Right atrium auricular region (tissue), 2 donors: ENCODE measurements around the gene WT1. TPM values are rescaled to one million over a fixed set of nuclear protein-coding genes. Genes with fewer than 3 reads are reported as not detected.

Source experiments
- DNase-seq: peaks from one replicate; pipeline ENCODE4 v3.0.0-alpha.2; 2019; ENCODE audit warnings: low spot score
- H3K27ac ChIP-seq, 2 donors: fragments of 200-600 bp; sonication (generic); 1 replicate in 1 of 2; 2 replicates in 1 of 2; pipeline ENCODE4 v1.5.1; 2016 to 2019
- H3K27me3 ChIP-seq, 2 donors: fragments of 200-600 bp; sonication (generic); one replicate each; pipeline versions ENCODE4 v1.5.1 to v1.6.0; 2017 to 2019
- H3K36me3 ChIP-seq: fragments of 200-600 bp; sonication (generic); one replicate; pipeline ENCODE4 v1.5.1; 2016
- H3K4me1 ChIP-seq, 2 donors: fragments of 200-600 bp; sonication (generic); one replicate each; pipeline versions ENCODE4 v1.5.1 to v1.6.0; 2017 to 2019
- H3K4me3 ChIP-seq, 2 donors: fragments of 200-600 bp; sonication (generic); 1 replicate in 1 of 2; 2 replicates in 1 of 2; pipeline ENCODE4 v1.5.1; 2017 to 2019; ENCODE audit warnings: mild to moderate bottlenecking in 1 of 2, moderate library complexity in 1 of 2
- H3K9me3 ChIP-seq, 2 donors: fragments of 200-600 bp; sonication (generic); one replicate each; pipeline ENCODE4 v1.5.1; 2019
- total RNA-seq, 2 donors: library from RNA; depleted of rRNA; stranded (reverse); fragments of >200 nt; gene quantifications; one replicate each; pipeline ENCODE4 v1.1.0, GENCODE V29; 2016
- TF ChIP-seq, protein P1 (sequence below), 2 donors: fragments of 200-600 bp; sonication (generic); IDR thresholded peaks; one replicate each; pipeline ENCODE4 v1.5.1; 2019; ENCODE audit warnings: antibody characterized with exemption in 2 of 2

WT1 gene
- total RNA-seq, 2 donors from 2014 or later = 8.1 to 10.6 TPM

DNA sequence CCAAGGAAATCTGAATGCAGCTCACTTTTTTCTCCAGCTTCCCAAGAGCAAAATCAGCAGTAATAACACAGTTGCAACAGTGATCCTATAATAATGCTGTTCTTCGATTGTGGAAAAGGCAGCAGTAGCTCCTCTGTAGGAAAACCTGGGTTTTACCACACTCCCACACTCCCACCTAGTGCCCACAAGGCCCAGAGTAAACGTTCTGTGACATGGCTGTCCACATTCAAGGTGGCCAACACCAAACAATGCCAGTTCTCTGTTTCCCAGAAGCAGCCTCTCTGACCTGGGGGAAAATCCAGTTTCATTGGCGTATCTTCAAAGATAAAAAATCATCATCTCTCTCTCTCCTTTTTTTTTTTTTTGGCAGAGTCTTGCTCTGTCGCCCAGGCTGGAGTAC is 40.2 kb downstream of the WT1 start:
- H3K27me3 ChIP-seq = no peaks in the 10 kb centered on the region
- H3K9me3 ChIP-seq = no peaks in the 10 kb centered on the region
- H3K36me3 ChIP-seq = no peaks in the 10 kb centered on the region
- H3K27ac ChIP-seq = no peak overlapping the region
- TF ChIP-seq, protein P1, sequence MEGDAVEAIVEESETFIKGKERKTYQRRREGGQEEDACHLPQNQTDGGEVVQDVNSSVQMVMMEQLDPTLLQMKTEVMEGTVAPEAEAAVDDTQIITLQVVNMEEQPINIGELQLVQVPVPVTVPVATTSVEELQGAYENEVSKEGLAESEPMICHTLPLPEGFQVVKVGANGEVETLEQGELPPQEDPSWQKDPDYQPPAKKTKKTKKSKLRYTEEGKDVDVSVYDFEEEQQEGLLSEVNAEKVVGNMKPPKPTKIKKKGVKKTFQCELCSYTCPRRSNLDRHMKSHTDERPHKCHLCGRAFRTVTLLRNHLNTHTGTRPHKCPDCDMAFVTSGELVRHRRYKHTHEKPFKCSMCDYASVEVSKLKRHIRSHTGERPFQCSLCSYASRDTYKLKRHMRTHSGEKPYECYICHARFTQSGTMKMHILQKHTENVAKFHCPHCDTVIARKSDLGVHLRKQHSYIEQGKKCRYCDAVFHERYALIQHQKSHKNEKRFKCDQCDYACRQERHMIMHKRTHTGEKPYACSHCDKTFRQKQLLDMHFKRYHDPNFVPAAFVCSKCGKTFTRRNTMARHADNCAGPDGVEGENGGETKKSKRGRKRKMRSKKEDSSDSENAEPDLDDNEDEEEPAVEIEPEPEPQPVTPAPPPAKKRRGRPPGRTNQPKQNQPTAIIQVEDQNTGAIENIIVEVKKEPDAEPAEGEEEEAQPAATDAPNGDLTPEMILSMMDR (IDR thresholded peaks at IDR 0.05) = no peak
- no peak for DNase-seq
- H3K4me1 ChIP-seq = no peaks in the 10 kb centered on the region
- H3K4me3 ChIP-seq = no peak overlapping the region

DNA sequence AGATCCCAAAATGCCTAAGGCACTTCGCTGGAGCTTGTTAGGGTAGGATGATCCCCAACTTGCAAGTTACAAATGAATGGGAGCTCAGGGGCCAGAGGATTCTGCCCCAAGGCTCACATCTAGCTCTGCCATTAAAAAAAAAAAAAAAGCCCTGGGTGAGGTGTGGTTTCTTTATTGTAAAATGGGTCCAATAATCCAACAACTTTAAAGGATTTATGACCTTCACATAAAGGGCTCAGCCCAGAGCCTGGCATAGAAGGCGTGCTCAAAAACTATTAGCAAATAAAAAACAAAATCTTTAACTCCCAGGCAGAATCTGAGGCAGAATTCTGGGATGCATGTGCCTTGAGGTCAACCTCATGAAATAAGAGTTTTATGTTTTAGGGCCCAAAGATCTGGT is 42.5 kb downstream of the WT1 start:
- TF ChIP-seq, protein P1 (IDR thresholded peaks at IDR 0.05) = no peak
- Histone ChIP-seq H3K4me3 (no peak overlapping the region), H3K9me3 (no peaks in the 10 kb centered on the region), H3K36me3 (no peaks in the 10 kb centered on the region), H3K27me3 (no peaks in the 10 kb centered on the region), H3K4me1 (no peaks in the 10 kb centered on the region), H3K27ac (no peak overlapping the region)
- no peak for DNase-seq

DNA sequence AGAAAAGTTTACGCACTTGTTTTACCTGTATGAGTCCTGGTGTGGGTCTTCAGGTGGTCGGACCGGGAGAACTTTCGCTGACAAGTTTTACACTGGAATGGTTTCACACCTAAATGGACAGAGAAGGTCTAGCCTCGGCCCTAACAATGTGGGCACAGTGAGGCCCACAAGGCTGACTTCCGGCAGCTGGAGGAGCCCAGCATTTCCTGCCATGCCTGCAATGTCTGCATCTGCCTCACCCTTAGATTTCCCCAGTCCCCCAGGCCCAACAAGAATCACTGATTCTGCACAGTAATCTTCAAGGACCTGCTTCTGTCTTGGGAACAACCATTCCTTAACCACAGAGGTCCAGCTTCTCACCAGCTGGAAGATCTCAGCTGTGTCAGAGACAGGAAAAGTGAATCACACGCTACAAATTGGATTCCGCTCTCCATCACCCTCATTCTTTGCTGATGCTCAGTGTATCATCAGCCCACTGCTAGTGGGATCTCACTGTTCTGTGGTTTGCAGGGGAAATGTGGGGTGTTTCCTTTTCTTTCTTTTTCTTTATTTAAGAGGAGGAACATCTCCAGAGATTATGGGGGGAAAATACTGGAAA is 43.3 kb downstream of the WT1 start:
- Histone ChIP-seq H3K4me1 (no peaks in the 10 kb centered on the region), H3K27me3 (no peaks in the 10 kb centered on the region), H3K9me3 (no peaks in the 10 kb centered on the region), H3K36me3 (no peaks in the 10 kb centered on the region), H3K27ac (no peak overlapping the region), H3K4me3 (no peak overlapping the region)
- DNase-seq = no peak
- TF ChIP-seq, protein P1 (IDR thresholded peaks at IDR 0.05) = no peak

DNA sequence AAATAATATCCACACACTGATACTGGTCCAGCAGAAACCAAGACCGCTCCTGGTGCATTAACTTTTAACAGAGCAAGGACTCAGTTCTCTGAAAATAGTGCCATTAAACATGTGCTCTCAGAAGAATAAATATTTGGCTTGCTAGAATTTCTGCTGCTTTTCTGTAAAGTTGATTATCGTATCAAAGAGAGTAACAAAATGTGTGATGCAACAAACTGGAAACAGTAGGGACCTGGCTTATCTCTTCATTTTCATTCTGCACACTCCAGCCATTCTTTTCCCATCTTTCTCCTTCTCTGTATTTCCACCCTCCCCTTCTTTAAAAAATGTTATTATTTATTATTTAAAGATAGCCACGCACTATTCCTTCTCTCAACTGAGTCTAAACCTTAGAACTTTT is 43.9 kb downstream of the WT1 start:
- H3K36me3 ChIP-seq = no peaks in the 10 kb centered on the region
- H3K27me3 ChIP-seq = no peaks in the 10 kb centered on the region
- no peaks in the 10 kb centered on the region for H3K4me1 ChIP-seq
- no peak for DNase-seq
- TF ChIP-seq, protein P1 (IDR thresholded peaks at IDR 0.05) = no peak
- no peak overlapping the region for H3K27ac ChIP-seq
- H3K9me3 ChIP-seq = no peaks in the 10 kb centered on the region
- no peak overlapping the region for H3K4me3 ChIP-seq

DNA sequence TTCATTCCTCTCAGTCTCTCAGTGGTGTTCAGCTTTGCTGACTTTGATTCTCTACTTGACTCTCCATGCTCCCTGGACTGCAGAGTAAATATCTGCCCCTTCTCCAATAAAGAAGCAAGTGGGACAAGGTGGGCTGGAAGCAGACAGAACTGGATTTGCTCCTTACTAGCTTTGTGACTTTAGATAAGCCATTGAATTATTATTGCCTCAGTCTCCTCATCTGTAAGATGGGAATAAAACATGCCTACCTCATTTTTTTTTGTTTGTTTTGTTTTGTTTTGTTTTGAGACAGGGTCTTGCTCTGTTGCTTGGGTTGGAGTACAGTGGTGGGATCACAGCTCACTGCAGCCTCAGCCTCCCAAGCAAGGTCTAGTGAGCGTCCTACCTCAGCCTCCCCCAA is 44.6 kb downstream of the WT1 start:
- TF ChIP-seq, protein P1 (IDR thresholded peaks at IDR 0.05) = no peak

More for the DNA sequence above, 44.6 kb downstream of the WT1 start:
- no peak for DNase-seq
- no peak overlapping the region for H3K27ac ChIP-seq
- no peaks in the 10 kb centered on the region for H3K4me1 ChIP-seq
- H3K27me3 ChIP-seq = no peaks in the 10 kb centered on the region
- no peaks in the 10 kb centered on the region for H3K9me3 ChIP-seq
- no peak overlapping the region for H3K4me3 ChIP-seq
- no peaks in the 10 kb centered on the region for H3K36me3 ChIP-seq
